ENCODE measurements around the gene AIRE.

The AIRE gene

DNA sequence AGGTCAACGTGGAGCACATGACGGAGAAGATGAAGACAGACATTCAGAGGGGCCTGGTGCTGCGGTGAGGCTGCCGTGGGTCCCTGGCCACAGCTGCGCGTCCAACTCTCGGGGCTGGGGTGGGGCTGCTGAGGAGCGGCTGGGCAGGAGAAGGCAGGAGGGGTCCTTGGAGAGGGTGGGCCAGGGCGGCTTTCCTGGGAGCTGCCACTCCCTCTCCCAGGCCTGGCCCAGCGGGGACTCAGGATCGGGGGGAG is 39.1 kb downstream of the AIRE start:
- Mint-ChIP-seq H3K9me3 (no peaks in the 10 kb centered on the region), H3K36me3 (no peaks in the 10 kb centered on the region), H3K4me3 (no peak overlapping the region), H3K27me3 (no peaks in the 10 kb centered on the region), H3K27ac (no peak overlapping the region), H3K4me1 (no peaks in the 10 kb centered on the region)
- no peak for DNase-seq
- CTCF ChIA-PET: no interaction called here

GRCh38 chr21:44325386-44326271 is 40.0 kb downstream of the AIRE start:
- Mint-ChIP-seq H3K36me3 (no peaks in the 10 kb centered on the region), H3K27me3 (no peaks in the 10 kb centered on the region), H3K9me3 (no peaks in the 10 kb centered on the region), H3K4me1 (no peaks in the 10 kb centered on the region), H3K27ac (no peak overlapping the region), H3K4me3 (no peak overlapping the region)
- no peak for DNase-seq
- CTCF ChIA-PET: no interaction called here

DNA sequence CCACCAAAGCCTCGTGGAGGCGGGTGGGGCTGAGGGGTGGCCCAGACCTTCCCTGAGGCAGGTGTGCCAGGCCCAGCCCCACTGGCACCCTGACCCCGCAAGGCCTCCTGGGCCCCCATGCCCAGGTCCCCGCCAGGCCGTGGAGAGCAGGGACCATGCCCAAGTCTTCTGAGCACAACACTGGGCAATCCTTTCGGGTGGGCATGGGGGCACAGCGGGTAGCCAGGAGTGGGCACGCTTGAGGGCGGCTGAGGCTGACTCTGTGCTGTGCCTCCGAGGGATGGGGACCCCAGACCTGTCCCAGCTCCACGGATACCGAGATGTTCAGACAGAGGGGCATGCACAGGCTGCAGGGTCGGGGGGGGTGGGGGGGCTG is 40.6 kb downstream of the AIRE start:
- no peak for DNase-seq
- H3K27ac Mint-ChIP-seq: no peak overlapping the region
- no peaks in the 10 kb centered on the region for H3K9me3 Mint-ChIP-seq
- CTCF ChIA-PET: no interaction called here
- no peaks in the 10 kb centered on the region for H3K27me3 Mint-ChIP-seq
- no peaks in the 10 kb centered on the region for H3K4me1 Mint-ChIP-seq
- no peak overlapping the region for H3K4me3 Mint-ChIP-seq
- no peaks in the 10 kb centered on the region for H3K36me3 Mint-ChIP-seq

GRCh38 chr21:44326716-44327602 is 41.3 kb downstream of the AIRE start:
- DNase-seq: no peak
- Mint-ChIP-seq H3K4me1 (no peaks in the 10 kb centered on the region), H3K9me3 (no peaks in the 10 kb centered on the region), H3K36me3 (no peaks in the 10 kb centered on the region), H3K4me3 (no peak overlapping the region), H3K27ac (no peak overlapping the region), H3K27me3 (no peaks in the 10 kb centered on the region)
- CTCF ChIA-PET: no interaction called here

DNA sequence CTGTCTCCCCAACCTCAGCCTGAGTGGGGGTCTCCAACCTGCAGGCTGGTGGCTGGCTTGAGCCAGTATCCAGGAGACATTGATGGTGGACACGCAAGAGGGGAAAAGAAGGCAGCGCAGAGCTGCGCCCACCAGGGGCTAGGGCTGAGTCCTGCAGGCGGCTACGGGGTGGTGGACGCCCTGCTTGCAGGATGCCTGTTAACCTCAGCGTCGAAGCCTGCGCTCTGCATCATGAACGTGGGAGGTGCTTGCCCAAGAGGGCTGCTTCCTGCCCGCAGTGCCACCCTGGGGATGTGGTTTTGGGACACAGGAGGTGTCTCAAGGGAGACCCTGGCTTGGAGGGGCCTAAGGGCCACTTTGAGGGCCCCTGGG is 41.9 kb downstream of the AIRE start:
- H3K36me3 Mint-ChIP-seq: no peaks in the 10 kb centered on the region
- no peak for DNase-seq
- H3K4me1 Mint-ChIP-seq: no peaks in the 10 kb centered on the region
- no peaks in the 10 kb centered on the region for H3K9me3 Mint-ChIP-seq
- H3K27ac Mint-ChIP-seq: no peak overlapping the region
- CTCF ChIA-PET: interaction anchor here (0.8 to 1.0 kb wide), 2 partner anchors 23 to 30 kb away, joined by 3 read pairs; no protein-coding TSS in a partner anchor
- H3K4me3 Mint-ChIP-seq: no peak overlapping the region
- H3K27me3 Mint-ChIP-seq: no peaks in the 10 kb centered on the region

DNA sequence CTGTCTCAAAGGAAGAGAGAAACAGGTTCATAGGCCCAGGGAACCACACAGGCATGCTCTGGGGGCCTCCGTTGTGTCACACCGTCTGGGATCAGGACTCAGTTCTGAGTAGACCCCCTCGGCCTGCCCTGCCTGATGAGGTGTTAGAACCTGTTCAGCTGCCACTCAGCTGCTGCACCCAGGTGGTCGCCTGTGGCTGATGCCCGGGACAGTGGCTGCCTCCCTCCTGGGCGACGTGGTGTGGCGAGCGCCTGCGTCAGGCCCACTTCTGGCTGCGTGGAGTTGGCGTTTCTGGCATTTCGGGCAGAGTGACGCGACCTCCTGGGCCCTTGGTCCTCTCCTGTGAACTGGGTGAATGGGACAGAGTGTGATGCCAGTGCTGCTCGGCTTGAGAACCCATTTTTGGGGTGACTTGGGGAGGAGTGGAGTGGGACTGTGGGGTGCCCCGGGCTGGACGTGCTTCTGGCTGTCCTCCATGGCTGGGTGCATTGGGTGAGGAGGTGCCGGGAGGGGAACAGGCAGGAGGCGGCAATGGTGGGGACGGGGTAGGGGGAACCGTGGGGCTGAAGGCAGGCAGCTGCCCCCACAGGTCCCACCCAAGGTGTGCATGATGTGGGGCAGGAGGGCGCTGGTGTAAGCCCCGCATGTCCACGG is 42.7 kb downstream of the AIRE start:
- DNase-seq: no peak
- CTCF ChIA-PET: interaction anchor here (0.8 to 1.0 kb wide), 2 partner anchors 24 to 31 kb away, joined by 3 read pairs; no protein-coding TSS in a partner anchor
- peak overlapping the region; percentile 56 for H3K27ac Mint-ChIP-seq
- no peak overlapping the region for H3K4me3 Mint-ChIP-seq
- H3K9me3 Mint-ChIP-seq: no peaks in the 10 kb centered on the region
- no peaks in the 10 kb centered on the region for H3K27me3 Mint-ChIP-seq
- no peaks in the 10 kb centered on the region for H3K4me1 Mint-ChIP-seq
- no peaks in the 10 kb centered on the region for H3K36me3 Mint-ChIP-seq

DNA sequence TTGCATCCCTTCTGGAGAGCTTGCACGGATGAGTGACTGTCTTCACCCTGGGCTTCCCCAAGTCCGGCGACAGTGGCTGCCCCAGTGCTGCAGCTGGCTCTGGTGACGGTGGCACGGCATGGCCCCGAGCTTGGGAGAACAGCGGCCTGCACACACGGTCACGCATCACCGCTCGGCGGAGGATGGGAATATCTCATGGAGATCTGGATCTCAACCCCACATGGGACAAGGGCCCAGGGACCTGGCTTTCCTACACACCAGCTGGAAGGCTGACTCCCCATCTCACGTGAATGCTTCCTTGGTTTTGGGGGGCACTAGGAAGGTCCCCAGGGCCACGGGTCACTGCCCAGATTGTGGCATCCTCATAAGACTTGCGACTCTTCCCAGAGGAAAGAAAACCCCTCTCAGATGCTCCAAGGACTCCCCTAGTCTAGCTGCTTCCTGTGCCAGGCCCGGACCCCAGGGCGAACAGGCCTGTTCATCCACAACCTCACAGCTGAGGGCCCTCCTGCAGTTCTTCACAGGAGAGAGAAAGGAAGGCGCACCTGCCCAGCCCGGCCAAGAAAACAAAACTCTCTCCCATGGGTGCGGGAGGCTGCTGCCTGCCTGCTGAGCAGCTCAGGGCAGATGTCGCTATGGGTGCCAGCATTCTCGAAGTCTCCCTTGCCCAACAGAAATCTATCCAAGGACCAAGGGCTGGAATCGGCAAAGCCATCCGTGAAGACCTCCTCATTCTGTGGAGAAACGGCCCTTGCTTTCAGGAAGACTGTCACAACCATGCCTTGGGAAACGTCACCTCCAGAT is 43.6 kb downstream of the AIRE start:
- H3K9me3 Mint-ChIP-seq: no peaks in the 10 kb centered on the region
- H3K36me3 Mint-ChIP-seq: no peaks in the 10 kb centered on the region
- no peak overlapping the region for H3K4me3 Mint-ChIP-seq
- H3K27ac Mint-ChIP-seq: peak overlapping the region; percentile 56
- no peaks in the 10 kb centered on the region for H3K4me1 Mint-ChIP-seq
- DNase-seq: no peak
- no peaks in the 10 kb centered on the region for H3K27me3 Mint-ChIP-seq
- CTCF ChIA-PET: no interaction called here

DNA sequence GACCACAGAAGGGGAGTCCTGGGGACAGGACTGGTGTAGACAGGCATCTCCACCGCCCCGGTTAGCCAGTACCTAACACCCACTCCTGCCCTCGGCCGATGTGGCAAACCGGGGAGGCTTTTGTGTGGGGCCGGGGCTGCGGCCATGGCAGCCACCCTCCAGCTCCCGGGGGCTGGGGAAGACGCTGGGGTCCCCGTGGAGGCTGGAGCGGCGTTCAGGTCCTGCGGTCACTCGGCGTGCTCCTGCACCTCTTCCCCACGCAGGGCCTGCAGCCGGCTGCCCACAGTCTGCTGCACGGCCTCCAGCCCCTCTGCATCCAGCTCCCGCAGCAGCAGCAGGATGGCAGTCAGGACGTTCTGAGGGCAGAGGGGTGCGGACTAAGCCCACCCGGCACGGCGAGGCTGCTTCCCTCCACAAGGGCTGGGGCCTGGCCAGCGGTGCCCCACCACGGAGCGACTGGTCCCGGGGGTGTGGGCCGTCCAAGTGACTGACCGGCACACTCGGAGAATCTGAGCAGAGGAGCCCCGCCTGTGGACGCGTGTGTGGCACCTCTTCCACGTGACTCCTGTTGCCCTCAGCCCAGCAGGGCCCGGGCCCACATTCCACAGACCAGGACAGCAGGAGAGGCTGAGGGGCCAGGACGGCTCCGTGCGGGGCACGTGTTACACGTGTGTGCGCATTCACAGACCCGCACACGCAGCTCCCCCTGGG is 44.5 kb downstream of the AIRE start:
- DNase-seq: no peak
- CTCF ChIA-PET: no interaction called here
- Mint-ChIP-seq H3K4me1 (no peaks in the 10 kb centered on the region), H3K36me3 (no peaks in the 10 kb centered on the region), H3K27ac (no peak overlapping the region), H3K9me3 (no peaks in the 10 kb centered on the region), H3K27me3 (no peaks in the 10 kb centered on the region), H3K4me3 (no peak overlapping the region)

GRCh38 chr21:44330698-44331097 is 45.0 kb downstream of the AIRE start:
- Mint-ChIP-seq H3K27ac (no peak overlapping the region), H3K9me3 (no peaks in the 10 kb centered on the region)
- CTCF ChIA-PET: no interaction called here

GRCh38 chr21:44331209-44331608 is 45.5 kb downstream of the AIRE start:
- no peaks in the 10 kb centered on the region for H3K27me3 Mint-ChIP-seq
- no peaks in the 10 kb centered on the region for H3K36me3 Mint-ChIP-seq
- CTCF ChIA-PET: no interaction called here
- no peak overlapping the region for H3K4me3 Mint-ChIP-seq
- H3K9me3 Mint-ChIP-seq: no peaks in the 10 kb centered on the region
- no peak for DNase-seq
- H3K4me1 Mint-ChIP-seq: no peaks in the 10 kb centered on the region
- H3K27ac Mint-ChIP-seq: no peak overlapping the region

More at GRCh38 chr21:44330698-44331097, 45.0 kb downstream of the AIRE start:
- no peaks in the 10 kb centered on the region for H3K27me3 Mint-ChIP-seq
- no peak for DNase-seq
- no peaks in the 10 kb centered on the region for H3K36me3 Mint-ChIP-seq
- no peak overlapping the region for H3K4me3 Mint-ChIP-seq
- no peaks in the 10 kb centered on the region for H3K4me1 Mint-ChIP-seq

- Mint-ChIP-seq H3K36me3 (no peaks in the 10 kb centered on the region), H3K4me3 (no peak overlapping the region), H3K4me1 (no peaks in the 10 kb centered on the region), H3K9me3 (no peaks in the 10 kb centered on the region), H3K27me3 (no peaks in the 10 kb centered on the region), H3K27ac (no peak overlapping the region)
- DNase-seq: no peak
- CTCF ChIA-PET: no interaction called here
Measured at GRCh38 chr21:44331650-44332307, 46.1 kb downstream of the AIRE start.

DNA sequence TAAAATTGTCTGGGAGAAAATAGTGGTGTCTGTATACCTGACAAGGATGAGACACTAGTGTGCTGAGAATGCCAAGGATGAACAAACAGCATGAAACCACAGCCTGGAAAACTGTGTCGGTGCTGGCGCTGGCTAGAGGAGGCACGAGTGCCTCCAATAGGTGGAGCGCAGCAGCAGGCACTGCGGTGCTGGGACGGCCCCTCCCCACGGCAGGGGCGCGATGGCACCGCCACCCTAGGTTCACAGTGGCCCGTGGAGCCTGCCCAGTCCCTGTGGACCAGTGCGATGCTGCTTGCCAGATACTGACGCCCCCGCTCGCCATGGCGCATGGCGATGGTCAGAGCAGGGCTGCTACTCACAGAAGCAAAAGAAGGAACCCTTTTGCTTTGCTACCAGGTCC is 46.7 kb downstream of the AIRE start:
- Mint-ChIP-seq H3K27me3 (no peaks in the 10 kb centered on the region), H3K4me3 (no peak overlapping the region), H3K27ac (peak overlapping the region; percentile 77), H3K9me3 (no peaks in the 10 kb centered on the region), H3K36me3 (no peaks in the 10 kb centered on the region), H3K4me1 (no peaks in the 10 kb centered on the region)
- CTCF ChIA-PET: no interaction called here
- DNase-seq: no peak

- Mint-ChIP-seq H3K4me3 (no peak overlapping the region), H3K4me1 (peaks cover 5% of the 10 kb centered on the region), H3K36me3 (no peaks in the 10 kb centered on the region), H3K27ac (no peak overlapping the region), H3K9me3 (no peaks in the 10 kb centered on the region), H3K27me3 (no peaks in the 10 kb centered on the region)
- no peak for DNase-seq
- CTCF ChIA-PET: no interaction called here
Measured at GRCh38 chr21:44332965-44333364, 47.3 kb downstream of the AIRE start.

Measured in activated naive CD4-positive, alpha-beta T cell treated with anti-CD3 and anti-CD28 coated beads, Interleukin-2, amount 10 ng/mL, durations not matched to agents 7 days and 5 days (primary cell).